ENCODE data around the gene MRM3.
"Not testable (repeated sequence)": the region's sequence is repeated elsewhere in the genome, so short reads cannot be mapped to it uniquely, and the experiment has no call there.

The MRM3 gene

GRCh38 chr17:752620-753219, 29.4 kb upstream of the MRM3 start:
- peak in 15 of 51 donors; percentile 16 to 59 (median 29) for DNase-seq

- no peak for DNase-seq
Observed at GRCh38 chr17:753418-753817, 28.7 kb upstream of the MRM3 start.

GRCh38 chr17:755319-755961, 26.7 kb upstream of the MRM3 start:
- DNase-seq, result not testable (repeated sequence)

GRCh38 chr17:756010-756567, 26.1 kb upstream of the MRM3 start:
- DNase-seq, result not testable (repeated sequence)

- DNase-seq, result no peak
Observed at GRCh38 chr17:759964-760363, 22.2 kb upstream of the MRM3 start.

GRCh38 chr17:760371-760770, 21.8 kb upstream of the MRM3 start:
- DNase-seq, result no peak

- DNase-seq, result no peak
Observed at GRCh38 chr17:767076-767475, 15.1 kb upstream of the MRM3 start.

GRCh38 chr17:773016-773415, 9.1 kb upstream of the MRM3 start:
- DNase-seq, result no peak

- DNase-seq, result peak in 1 of 51 donors; percentile 19
Observed at GRCh38 chr17:773467-774312, 8.5 kb upstream of the MRM3 start.

- no peak for DNase-seq
Observed at GRCh38 chr17:774313-774584, 7.9 kb upstream of the MRM3 start.

GRCh38 chr17:778096-778495, 4.1 kb upstream of the MRM3 start:
- DNase-seq, result no peak

GRCh38 chr17:784143-784542, 2.0 kb downstream of the MRM3 start:
- no peak for DNase-seq

- DNase-seq, result not testable (repeated sequence)
Observed at GRCh38 chr17:785901-786300, 3.7 kb downstream of the MRM3 start.

GRCh38 chr17:787641-788221, 5.6 kb downstream of the MRM3 start:
- DNase-seq, result no peak

- DNase-seq, result no peak
Observed at GRCh38 chr17:788551-788950, 6.4 kb downstream of the MRM3 start.

GRCh38 chr17:789160-789840, 7.1 kb downstream of the MRM3 start:
- no peak for DNase-seq

- peak in 9 of 51 donors; percentile 8 to 63 (median 11) for DNase-seq
Observed at GRCh38 chr17:789931-790873, 8.0 kb downstream of the MRM3 start.

GRCh38 chr17:790874-791247, 8.7 kb downstream of the MRM3 start:
- DNase-seq, result peak in 5 of 51 donors; percentile 4 to 46 (median 32)

- DNase-seq, result no peak
Observed at GRCh38 chr17:791829-792228, 9.7 kb downstream of the MRM3 start.

- DNase-seq, result no peak
Observed at GRCh38 chr17:792277-792676, 10.1 kb downstream of the MRM3 start.
